Psoas muscle (tissue), 8 donors: ENCODE data around the gene PITPNM3. TPM values are rescaled to one million over a fixed set of nuclear protein-coding genes. Genes with fewer than 3 reads are reported as not detected.

Experiments
- ATAC-seq, 4 donors: fragments of 200-7000 bp; cut with Tn5 transposase; one replicate each; pipeline ENCODE4 v1.9.1; 2020; ENCODE audit warnings: moderate library complexity in 3 of 4, mild to moderate bottlenecking in 2 of 4
- DNase-seq, 2 donors: peaks; one replicate each; pipeline ENCODE4 v3.0.0-alpha.2; 2020
- H3K27ac ChIP-seq: fragments of 200-600 bp; one replicate; pipeline ENCODE4 v1.8.0; 2022
- H3K27me3 ChIP-seq, 3 donors: fragments of 200-600 bp in 1 of 3; one replicate each; pipeline versions ENCODE4 v1.6.1 to v1.8.0; 2013 to 2022; ENCODE audit warnings: low read length in 2 of 3, mild to moderate bottlenecking in 2 of 3, moderate library complexity in 1 of 3; ENCODE audit not compliant: insufficient read depth in 3 of 3
- H3K36me3 ChIP-seq, 2 donors: fragments of 200-600 bp in 1 of 2; one replicate each; pipeline versions ENCODE4 v1.6.1 to v1.8.0; 2013 to 2022; ENCODE audit warnings: low read depth in 1 of 2, mild to moderate bottlenecking in 1 of 2, moderate library complexity in 1 of 2; ENCODE audit not compliant: insufficient read depth in 1 of 2
- H3K4me1 ChIP-seq: fragments of 200-600 bp; one replicate; pipeline ENCODE4 v1.8.0; 2022
- H3K4me3 ChIP-seq: fragments of 200-600 bp; one replicate; pipeline ENCODE4 v1.8.0; 2022; ENCODE audit warnings: mild to moderate bottlenecking
- H3K9me3 ChIP-seq: fragments of 200-600 bp; one replicate; pipeline ENCODE4 v1.8.0; 2022
- WGBS, 3 donors: extraction: QIAGEN DNeasy Blood & Tissue Kit; methylation state at CpG; one replicate each; pipeline versions ENCODE4 v1.1.6 to v1.1.7; 2013; 5-methylcytosine and 5-hydroxymethylcytosine counted together
- intact Hi-C, 2 donors: fragments of 100-400 bp; cut with DNase I; formaldehyde crosslinking; loops; one replicate each; pipeline versions ENCODE4 v1.11.0 to v1.14.2; 2022
- polyA plus RNA-seq, 3 donors: library from polyadenylated mRNA; stranded (reverse); fragments of 200-250 nt; gene quantifications; one replicate each; pipeline ENCODE4 v1.2.3, GENCODE V29; 2013
- total RNA-seq, 4 donors: library from RNA; stranded (reverse); fragmentation: NEBNext Ultra II Directional in 2 of 4; extraction: Animal tissue kit (Norgen Biotek cat#: 25700) in 2 of 4; gene quantifications; one replicate each; pipeline versions ENCODE4 v1.2.1 to v1.2.4, GENCODE V29; 2021 to 2023
- TF ChIP-seq, protein P1 (sequence below): fragments of 200-600 bp; IDR thresholded peaks from one replicate; pipeline ENCODE4 v1.8.0; 2022; ENCODE audit warnings: antibody characterized with exemption
- donor health status: healthy with polysubstance abuse.
- donor health status: DM: no; HTN: no; CAD: no; lungs with moderate emphysema.
- donor health status: Bipolar disorder and iron deficiency.
- donor health status: healthy.
- donor health status: DM: yes; HTN: yes; CAD: no.
- donor health status: DM: no; HTN: no; CAD: no.
- donor health status: DM: no; HTN: no; CAD: no.
- donor health status: DM: yes; HTN: yes; CAD: no.

Gene PITPNM3
- total and polyA plus RNA-seq, 7 donors = 0.08 to 0.65 (median 0.32) TPM

- no peak for DNase-seq
- H3K4me1 ChIP-seq = peaks cover 3% of the 10 kb centered on the region
- H3K27me3 ChIP-seq = peaks cover 0 to 3% (median 0%) of the 10 kb centered on the region in 3 donors
- H3K36me3 ChIP-seq = no peaks in the 10 kb centered on the region
- no peak for ATAC-seq
- intact Hi-C loops = no loop called here
- no peak overlapping the region for H3K27ac ChIP-seq
- 79 to 85% (median 83%) methylated on average over 7 of the region's 7 CpGs for WGBS, 3 donors
- H3K4me3 ChIP-seq = no peak overlapping the region
- no peaks in the 10 kb centered on the region for H3K9me3 ChIP-seq
- TF ChIP-seq, protein P1, sequence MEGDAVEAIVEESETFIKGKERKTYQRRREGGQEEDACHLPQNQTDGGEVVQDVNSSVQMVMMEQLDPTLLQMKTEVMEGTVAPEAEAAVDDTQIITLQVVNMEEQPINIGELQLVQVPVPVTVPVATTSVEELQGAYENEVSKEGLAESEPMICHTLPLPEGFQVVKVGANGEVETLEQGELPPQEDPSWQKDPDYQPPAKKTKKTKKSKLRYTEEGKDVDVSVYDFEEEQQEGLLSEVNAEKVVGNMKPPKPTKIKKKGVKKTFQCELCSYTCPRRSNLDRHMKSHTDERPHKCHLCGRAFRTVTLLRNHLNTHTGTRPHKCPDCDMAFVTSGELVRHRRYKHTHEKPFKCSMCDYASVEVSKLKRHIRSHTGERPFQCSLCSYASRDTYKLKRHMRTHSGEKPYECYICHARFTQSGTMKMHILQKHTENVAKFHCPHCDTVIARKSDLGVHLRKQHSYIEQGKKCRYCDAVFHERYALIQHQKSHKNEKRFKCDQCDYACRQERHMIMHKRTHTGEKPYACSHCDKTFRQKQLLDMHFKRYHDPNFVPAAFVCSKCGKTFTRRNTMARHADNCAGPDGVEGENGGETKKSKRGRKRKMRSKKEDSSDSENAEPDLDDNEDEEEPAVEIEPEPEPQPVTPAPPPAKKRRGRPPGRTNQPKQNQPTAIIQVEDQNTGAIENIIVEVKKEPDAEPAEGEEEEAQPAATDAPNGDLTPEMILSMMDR = no peak
Measured at GRCh38 chr17:6498356-6498755, 58.0 kb downstream of the PITPNM3 start.

DNA sequence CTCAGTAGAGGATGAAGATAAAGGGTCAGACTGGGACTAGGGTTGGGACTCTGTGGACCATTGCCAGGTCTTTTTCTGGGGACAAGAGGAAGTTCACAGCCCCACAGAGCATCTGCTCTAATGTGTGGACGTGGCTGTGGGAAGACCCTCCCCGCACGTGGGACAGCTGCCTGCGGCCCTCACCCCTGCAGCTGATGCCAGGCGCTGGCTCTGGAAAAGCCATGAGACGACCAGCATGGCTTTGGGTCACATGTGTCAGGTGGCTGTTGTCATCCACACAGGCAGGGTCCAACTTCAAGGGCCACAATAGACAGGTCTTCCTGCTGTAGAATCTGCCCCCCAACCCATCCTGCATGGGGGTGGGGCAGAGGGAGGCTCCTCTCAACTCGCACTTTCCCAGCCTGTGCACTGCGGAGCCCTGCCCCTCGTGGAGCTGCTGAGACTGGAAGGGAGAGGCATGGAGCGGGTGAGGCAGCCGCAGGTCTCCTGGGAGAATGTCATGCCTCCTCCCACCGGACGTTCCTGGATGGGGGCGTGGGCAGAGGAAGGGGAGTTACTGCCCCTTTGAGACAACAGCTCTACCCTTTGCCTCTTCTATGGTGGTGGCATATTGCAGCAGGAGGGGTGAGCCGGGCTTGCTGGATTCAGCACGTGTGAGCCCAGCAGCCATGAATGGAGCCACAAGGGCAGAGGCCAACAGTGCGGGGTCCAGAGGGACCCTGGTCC, 58.7 kb downstream of the PITPNM3 start:
- no peak overlapping the region for H3K27ac ChIP-seq
- TF ChIP-seq, protein P1 = no peak

GRCh38 chr17:6496640-6497441, 59.5 kb downstream of the PITPNM3 start:
- Histone ChIP-seq H3K9me3 (no peaks in the 10 kb centered on the region), H3K27me3 (peaks cover 0 to 3% (median 0%) of the 10 kb centered on the region in 3 donors), H3K36me3 (no peaks in the 10 kb centered on the region), H3K27ac (no peak overlapping the region), H3K4me3 (no peak overlapping the region), H3K4me1 (peaks cover 3% of the 10 kb centered on the region)
- ATAC-seq = peak; percentile 65 to 89 (median 82)
- DNase-seq = peak in 1 of 2 donors; percentile 15
- TF ChIP-seq, protein P1 = no peak
- 35% methylated on average over 15 of the region's 15 CpGs for WGBS, 3 donors
- intact Hi-C loops = no loop called here

More for the DNA sequence above, 58.7 kb downstream of the PITPNM3 start:
- DNase-seq (no peak), ATAC-seq (no peak)
- intact Hi-C loops = no loop called here
- Histone ChIP-seq H3K9me3 (no peaks in the 10 kb centered on the region), H3K27me3 (peaks cover 0 to 3% (median 0%) of the 10 kb centered on the region in 3 donors), H3K36me3 (no peaks in the 10 kb centered on the region), H3K4me3 (no peak overlapping the region), H3K4me1 (peaks cover 3% of the 10 kb centered on the region)
- 57 to 68% (median 58%) methylated on average over 17 of the region's 17 CpGs for WGBS, 3 donors

GRCh38 chr17:6496116-6496481, 60.3 kb downstream of the PITPNM3 start:
- ATAC-seq (no peak), DNase-seq (peak in 1 of 2 donors; percentile 29)
- no peak overlapping the region for H3K27ac ChIP-seq
- TF ChIP-seq, protein P1 = no peak
- peaks cover 3% of the 10 kb centered on the region for H3K4me1 ChIP-seq
- no peaks in the 10 kb centered on the region for H3K9me3 ChIP-seq
- H3K36me3 ChIP-seq = no peaks in the 10 kb centered on the region
- 39 to 56% (median 51%) methylated on average over 8 of the region's 8 CpGs for WGBS, 3 donors
- H3K27me3 ChIP-seq = peaks cover 0 to 3% (median 0%) of the 10 kb centered on the region in 3 donors
- intact Hi-C loops = no loop called here
- H3K4me3 ChIP-seq = no peak overlapping the region
